Measurements from ENCODE around the gene GLT8D1.
"Not testable (repeated sequence)": the region's sequence is repeated elsewhere in the genome, so short reads cannot be mapped to it uniquely, and the experiment has no call there.

Gene GLT8D1

DNA sequence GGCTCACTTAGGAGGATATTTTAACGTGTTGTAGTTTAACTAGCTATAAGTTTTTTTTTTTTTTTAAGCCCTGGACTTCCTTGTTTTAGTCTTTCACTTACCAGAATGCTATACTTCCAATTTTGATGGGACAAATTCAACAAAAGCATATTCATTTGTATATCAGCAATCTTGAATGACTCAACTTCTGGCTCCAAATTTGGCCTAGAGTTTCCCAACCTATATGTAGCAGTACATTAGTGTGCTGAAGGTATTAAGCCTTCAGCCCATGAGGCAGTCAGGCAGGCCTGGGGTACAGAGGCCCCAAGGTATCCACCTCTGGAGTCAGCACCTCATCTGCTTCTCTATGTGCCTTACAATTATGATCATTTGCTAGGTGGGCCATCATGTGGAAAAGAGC, 25.8 kb downstream of the GLT8D1 start:
- no peak for DNase-seq (ENCODE audit: low spot score)

DNA sequence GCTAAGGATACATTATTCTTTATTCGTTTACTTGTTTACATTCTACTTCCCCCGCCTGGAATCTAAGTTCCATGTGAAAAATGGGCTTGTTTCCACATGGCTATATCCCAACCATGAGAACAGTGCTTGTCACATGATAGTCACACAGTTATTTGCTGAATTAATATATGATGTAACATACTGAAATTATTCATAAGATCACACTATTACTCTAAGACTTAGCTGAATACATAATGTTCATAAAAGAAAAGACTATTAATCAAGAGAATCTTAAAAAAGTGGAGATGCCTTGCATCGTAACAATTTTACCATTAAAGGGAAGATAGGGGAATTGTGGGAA, 26.4 kb downstream of the GLT8D1 start:
- DNase-seq (ENCODE audit: low spot score) = no peak

DNA sequence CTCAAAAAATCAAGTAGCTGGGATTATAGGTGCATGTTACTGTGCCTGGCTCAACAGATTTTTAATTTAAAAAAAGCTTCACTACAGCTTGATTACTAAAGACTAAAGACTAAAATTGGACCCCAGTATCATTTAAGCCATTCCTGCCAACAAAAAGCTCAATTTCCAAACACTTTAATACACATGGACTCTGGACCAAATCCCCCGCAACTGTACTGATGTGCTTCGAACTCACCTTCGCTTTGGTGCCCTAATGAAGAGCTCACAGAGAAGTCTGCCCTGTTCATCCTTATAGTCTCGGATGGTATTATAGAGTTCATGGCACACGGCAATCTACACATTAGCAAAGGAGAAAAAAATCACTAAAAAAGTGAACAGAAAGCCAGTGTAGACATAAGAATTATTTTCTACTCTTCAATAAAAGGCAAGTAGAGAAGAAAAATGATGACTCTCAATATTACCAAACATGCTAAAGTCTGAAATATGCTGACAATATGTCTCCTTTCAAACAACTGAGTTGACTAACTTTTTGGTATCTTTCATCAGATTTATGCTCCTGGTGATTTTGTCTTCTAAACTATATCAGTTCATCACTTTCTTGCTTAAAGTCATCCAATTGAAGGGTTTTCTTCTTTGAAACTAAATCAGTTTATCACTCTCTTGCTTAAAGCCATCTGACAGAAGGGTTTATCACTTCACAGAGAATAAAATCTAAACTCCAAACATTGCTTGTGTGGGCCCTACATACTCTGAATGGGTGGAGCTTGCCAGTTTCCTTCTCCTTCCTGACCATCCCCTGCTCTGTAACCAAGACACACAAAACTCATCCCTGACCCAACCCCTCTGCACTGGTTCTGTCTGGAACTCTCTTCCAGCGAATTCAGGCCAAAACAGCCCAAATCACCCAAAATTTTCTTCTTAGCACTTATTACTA, 27.1 kb downstream of the GLT8D1 start:
- DNase-seq (ENCODE audit: low spot score) = no peak

DNA sequence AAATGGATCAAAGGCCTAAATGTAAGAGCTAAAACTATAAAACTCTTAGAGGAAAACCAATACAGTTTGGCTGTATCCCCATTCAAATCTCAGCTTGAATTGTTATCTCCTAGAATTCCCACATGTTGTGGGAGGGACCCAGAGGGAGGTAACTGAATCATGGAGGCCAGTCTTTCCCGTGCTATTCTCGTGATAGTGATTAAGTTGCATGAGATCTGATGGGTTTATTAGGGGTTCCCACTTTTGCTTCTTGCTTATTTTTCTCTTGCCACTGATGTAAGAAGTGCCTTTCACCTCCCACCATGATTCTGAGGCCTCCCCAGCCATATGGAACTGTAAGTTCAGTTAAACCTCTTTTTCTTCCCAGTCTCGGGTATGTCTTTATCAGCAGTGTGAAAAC, 29.4 kb downstream of the GLT8D1 start:
- DNase-seq (ENCODE audit: low spot score) = not testable (repeated sequence)

- DNase-seq (ENCODE audit: low spot score) = peak; percentile 6
Measured at GRCh38 chr3:52671676-52672075, 33.9 kb downstream of the GLT8D1 start.

DNA sequence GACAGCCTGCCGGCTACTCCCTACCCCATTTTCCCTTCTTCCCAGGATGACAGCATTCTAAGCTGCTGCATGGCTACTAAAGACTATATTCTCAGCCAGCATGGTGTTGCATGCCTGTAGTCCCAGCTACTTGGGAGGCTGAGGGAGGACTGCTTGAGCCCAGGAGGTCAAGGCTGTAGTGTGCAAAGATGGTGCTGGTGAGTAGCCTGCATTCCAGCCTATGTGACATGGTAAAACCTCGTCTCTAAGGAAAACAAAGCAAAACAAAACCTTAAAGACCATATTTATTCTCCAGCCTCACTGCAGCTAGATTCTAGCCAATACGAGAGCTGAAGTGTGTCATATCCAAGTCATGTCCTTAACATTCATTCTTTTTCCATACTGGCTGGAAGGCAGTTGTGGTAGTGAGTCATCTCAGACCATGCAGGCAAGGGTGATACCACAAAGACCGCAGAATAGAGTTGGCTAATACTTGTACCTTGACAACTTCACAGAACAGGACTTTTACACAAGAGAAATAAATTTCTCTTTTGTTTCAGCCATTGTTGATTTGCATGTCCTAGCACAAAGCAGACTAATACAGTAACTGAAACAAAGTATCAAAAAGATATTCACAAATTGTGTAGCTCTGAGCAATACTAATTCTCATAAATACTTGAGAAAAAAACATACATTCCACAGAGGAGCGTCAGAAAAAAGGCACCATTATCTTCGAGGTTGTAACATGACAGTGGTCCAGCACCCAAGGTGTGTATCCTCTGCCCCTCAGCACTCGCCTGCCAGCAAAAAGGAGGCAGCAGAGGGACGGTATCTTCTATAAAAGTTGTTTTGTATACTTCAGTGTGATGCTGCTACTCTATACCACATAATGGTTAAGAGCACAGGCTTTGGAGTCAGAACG, 34.7 kb downstream of the GLT8D1 start:
- peak; percentile 73 for DNase-seq (ENCODE audit: low spot score)

DNA sequence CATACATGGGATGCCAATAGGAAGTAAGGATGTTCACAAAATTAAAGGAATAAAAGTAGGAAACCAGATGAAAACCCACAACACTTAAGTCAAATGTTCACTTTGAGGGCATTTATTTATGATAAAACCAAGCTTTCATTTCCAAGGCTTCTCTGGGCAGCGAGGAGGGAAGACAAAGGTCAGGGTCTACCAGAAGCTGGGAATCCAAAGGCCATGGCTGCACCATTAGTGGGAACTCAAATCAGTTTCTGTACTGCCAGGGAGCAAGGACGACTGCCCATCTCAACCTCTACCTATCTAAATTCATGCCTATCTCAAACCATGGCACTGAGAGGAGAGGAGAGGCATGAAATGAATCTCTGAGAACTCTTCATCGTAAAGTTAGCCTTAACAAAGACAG, 42.5 kb downstream of the GLT8D1 start:
- DNase-seq (ENCODE audit: low spot score) = no peak

- DNase-seq (ENCODE audit: low spot score) = no peak
Measured at GRCh38 chr3:52660046-52660445, 45.5 kb downstream of the GLT8D1 start.

DNA sequence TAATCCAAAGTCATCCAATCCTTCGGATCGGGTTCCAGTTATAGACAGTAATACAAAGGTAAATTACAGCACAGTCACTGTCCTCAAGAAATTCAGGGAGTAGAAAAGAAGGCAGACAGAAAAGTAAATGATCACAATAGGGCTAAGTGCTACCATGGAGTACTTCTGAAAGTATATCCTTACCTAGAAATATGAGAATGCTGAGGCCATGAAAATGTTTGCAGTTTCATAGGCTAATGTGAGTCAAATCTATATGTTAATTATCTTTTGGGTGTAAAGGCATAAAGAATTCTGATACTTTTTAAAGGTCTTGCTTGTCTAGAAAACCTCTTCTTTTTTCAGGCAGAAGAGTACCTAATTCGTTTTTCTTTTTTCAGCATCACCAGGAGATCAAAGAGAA, 49.7 kb downstream of the GLT8D1 start:
- DNase-seq (ENCODE audit: low spot score) = no peak

DNA sequence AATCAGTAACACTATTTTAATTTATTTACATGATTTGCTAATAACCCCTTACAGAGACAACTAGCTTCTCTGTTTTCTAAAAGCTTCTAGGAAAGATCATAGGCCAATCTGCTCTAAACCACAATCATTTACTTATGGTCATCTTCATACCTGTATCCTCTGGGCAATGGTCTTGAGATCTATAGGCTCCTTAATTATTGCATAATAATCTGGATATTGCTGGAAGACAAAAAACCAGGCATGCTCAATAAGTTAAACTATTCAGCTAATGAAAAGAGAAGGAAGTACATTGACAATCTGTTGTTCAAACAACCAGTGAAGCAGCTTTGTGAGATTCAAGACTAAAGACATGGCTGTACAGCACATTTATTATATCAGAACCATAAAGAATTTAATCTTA, 54.0 kb downstream of the GLT8D1 start:
- DNase-seq (ENCODE audit: low spot score) = no peak

DNA sequence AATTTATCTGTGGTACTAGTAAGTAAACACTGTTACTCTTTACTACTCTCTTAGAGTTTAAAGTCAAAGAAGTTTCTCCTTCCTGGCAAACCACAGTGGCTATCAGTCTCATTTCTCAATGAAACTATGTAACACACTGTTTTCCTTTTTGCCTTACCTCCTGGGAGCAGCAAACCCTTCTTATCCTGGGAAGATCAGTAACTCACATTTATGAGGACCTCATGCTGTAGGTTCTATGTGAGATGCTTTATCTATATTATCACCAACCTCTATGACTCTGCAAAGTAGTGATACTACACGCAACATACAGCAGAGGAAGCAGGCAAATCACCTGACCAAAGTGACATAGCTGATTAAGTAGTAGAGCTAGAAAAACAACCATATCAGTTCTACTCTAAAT, 55.2 kb downstream of the GLT8D1 start:
- no peak for DNase-seq (ENCODE audit: low spot score)

- no peak for DNase-seq (ENCODE audit: low spot score)
Measured at GRCh38 chr3:52649461-52650210, 56.0 kb downstream of the GLT8D1 start.

- no peak for DNase-seq (ENCODE audit: low spot score)
Measured at GRCh38 chr3:52645549-52645948, 60.0 kb downstream of the GLT8D1 start.
